Measurements from ENCODE around the gene DRD5. TPM values are rescaled to one million over a fixed set of nuclear protein-coding genes. Genes with fewer than 3 reads are reported as not detected.

Gene DRD5
- total RNA-seq, 2 experiments from 2014 or later, result not detected

DNA sequence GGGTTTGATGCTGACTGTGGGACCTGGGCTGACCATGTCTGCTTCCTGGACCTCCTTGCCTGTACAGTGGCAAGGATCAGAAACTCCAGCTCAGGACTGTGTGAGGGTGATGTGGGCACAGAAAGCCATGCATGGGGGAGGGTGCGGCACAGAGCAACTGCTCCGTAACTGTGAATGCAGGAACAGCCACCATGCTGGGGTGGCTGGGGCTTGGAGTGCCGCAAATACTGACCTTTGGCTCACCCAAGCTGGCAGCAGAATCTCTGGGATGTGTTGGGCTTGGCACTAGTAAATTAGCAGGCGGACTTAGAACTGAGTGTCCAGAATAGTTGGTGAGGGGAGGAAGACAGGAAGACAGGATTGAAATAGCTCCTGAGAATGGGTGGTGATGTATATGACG is 52.0 kb downstream of the DRD5 start:
- H3K36me3 Mint-ChIP-seq (ENCODE audit: low read depth), result no peaks in the 10 kb centered on the region
- H3K4me1 Mint-ChIP-seq, result no peaks in the 10 kb centered on the region
- CTCF ChIA-PET, result interaction anchor here (1.6 kb wide), 1 partner anchor 181 kb away, joined by 5 read pairs; no protein-coding TSS in a partner anchor
- no peak for DNase-seq
- no peaks in the 10 kb centered on the region for H3K9me3 Mint-ChIP-seq
- POLR2A ChIA-PET, result no interaction called here
- no peak overlapping the region for H3K4me3 Mint-ChIP-seq
- H3K27ac Mint-ChIP-seq, result no peak overlapping the region
- peaks cover 16% of the 10 kb centered on the region for H3K27me3 Mint-ChIP-seq

Other genes starting within 250 kb of the DRD5 start
- gene SLC2A9, start 239.9 kb downstream of the DRD5 start, total RNA-seq, result 1 to 10 TPM; 1.5 to 2.0 TPM

All from activated CD4-positive, alpha-beta T cell treated with anti-CD3 and anti-CD28 coated beads, Interleukin-2, amount 10 ng/mL, durations not matched to agents 7 days and 5 days (primary cell).